Naive thymus-derived CD8-positive, alpha-beta T cell (primary cell): ENCODE measurements around the gene TANGO2. TPM values are rescaled to one million over a fixed set of nuclear protein-coding genes. Genes with fewer than 3 reads are reported as not detected.

Source experiments
- ATAC-seq, 2 donors: fragments of 150-1000 bp; cut with Tn5 transposase in 1 of 2; sonication (Bioruptor Pico), chemical (Tn5 transposase) in 1 of 2; 1 replicate in 1 of 2; 2 replicates in 1 of 2; pipeline ENCODE4 v1.10.0; 2021; ENCODE audit warnings: mild to moderate bottlenecking in 2 of 2, moderate library complexity in 2 of 2
- POLR2A ChIA-PET: fragments of 350-600 bp; sonication (Branson Sonifier 250); formaldehyde crosslinking; loops from one replicate; lab custom pipeline; 2021; ENCODE audit warnings: antibody characterized with exemption; lab: Charles Lee
- DNase-seq, 10 donors: peaks; one replicate each; pipeline versions ENCODE4 v3.0.0 to v3.0.0-alpha.2; 2020 to 2022
- H3K27ac Mint-ChIP-seq, 10 donors: one replicate each; pipeline ENCODE4 v1.8.0; 2020 to 2022; ENCODE audit warnings: mild to moderate bottlenecking in 10 of 10, mixed read lengths in 10 of 10, moderate library complexity in 4 of 10, inconsistent platforms in 1 of 10
- H3K27me3 Mint-ChIP-seq, 5 donors: one replicate each; pipeline ENCODE4 v1.8.0; 2021 to 2022; ENCODE audit warnings: mixed read lengths in 5 of 5
- H3K36me3 Mint-ChIP-seq, 3 donors: one replicate each; pipeline ENCODE4 v1.8.0; 2020 to 2022; ENCODE audit warnings: mixed read lengths in 3 of 3, mild to moderate bottlenecking in 2 of 3, inconsistent platforms in 1 of 3
- H3K4me1 Mint-ChIP-seq, 4 donors: one replicate each; pipeline ENCODE4 v1.8.0; 2021 to 2022; ENCODE audit warnings: mixed read lengths in 4 of 4
- H3K4me3 Mint-ChIP-seq, 10 donors: one replicate each; pipeline ENCODE4 v1.8.0; 2020 to 2022; ENCODE audit warnings: mild to moderate bottlenecking in 10 of 10, mixed read lengths in 10 of 10, moderate library complexity in 6 of 10, inconsistent platforms in 1 of 10
- H3K9me3 Mint-ChIP-seq, 9 donors: one replicate each; pipeline ENCODE4 v1.8.0; 2020 to 2022; ENCODE audit warnings: mixed read lengths in 9 of 9, mild to moderate bottlenecking in 3 of 9, inconsistent platforms in 1 of 9, moderate library complexity in 1 of 9
- polyA plus RNA-seq, 3 donors: library from polyadenylated mRNA; unstranded; fragments of 300-500 nt; fragmentation: Illumina TruSeq; gene quantifications; one replicate each; pipeline ENCODE4 v1.2.3, GENCODE V29; 2021
- total RNA-seq, 8 experiments: library from RNA in 2 of 8; stranded (reverse) in 2 of 8; gene quantifications; one replicate each; pipeline ENCODE4 v1.2.3 and lab custom pipeline; 2021 to 2026

Gene TANGO2
- total and polyA plus RNA-seq, 5 experiments from 2014 or later: 22.6 to 38.0 (median 36.2) TPM

DNA sequence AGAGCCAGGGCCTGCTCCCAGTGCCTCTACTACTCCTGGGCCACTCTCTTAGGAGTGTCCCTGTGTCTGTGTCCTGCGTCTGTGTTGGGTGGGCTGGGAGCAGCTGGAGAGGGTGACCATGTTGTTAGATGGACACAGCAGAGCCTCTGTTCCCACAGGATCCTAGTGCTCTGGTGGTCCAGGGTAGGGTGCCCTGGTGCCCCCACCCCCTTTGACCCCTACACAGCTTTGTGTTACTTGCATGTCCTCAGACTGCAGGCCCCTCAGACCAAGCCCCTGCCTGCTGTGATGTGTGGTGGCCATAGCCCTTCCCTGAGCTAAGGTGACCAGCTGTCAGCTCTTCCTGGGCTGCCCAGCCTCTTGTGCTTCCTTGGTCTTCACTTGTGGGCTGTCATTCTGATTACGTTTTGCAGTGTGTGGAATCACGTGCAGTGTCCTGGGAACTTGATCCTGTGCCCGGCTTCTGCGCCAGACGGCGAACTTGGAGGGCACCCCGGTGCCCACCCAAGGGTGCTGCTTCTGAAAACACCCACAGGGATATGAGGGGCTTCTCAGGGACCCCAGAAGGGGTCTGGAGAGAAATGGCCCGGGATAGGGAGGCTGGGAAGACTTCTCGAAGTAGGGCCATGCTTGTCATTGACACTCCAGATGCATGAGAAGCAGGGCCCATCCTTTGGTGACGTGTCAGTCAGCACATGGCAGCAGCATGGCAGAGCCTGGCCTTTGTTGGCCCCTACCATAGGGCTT, 1.5 kb downstream of the TANGO2 start:
- H3K27ac Mint-ChIP-seq: peak overlapping the region in 9 of 10 donors; percentile 68 to 95 (median 89)
- peak overlapping the region; percentile 86 to 94 (median 88) for H3K4me3 Mint-ChIP-seq
- no peak for ATAC-seq
- H3K27me3 Mint-ChIP-seq: no peaks in the 10 kb centered on the region
- peak in 1 of 10 donors; percentile 53 for DNase-seq
- no peaks in the 10 kb centered on the region for H3K9me3 Mint-ChIP-seq
- POLR2A ChIA-PET: interaction anchor here (0.9 to 3.9 kb wide), 4 partner anchors 9 to 95 kb away, joined by 3 to 23 read pairs (median 5); partner anchors contain the start of genes DGCR8 and TRMT2A
- H3K36me3 Mint-ChIP-seq: peaks cover 0 to 4% (median 0%) of the 10 kb centered on the region in 3 donors
- peaks cover 31 to 70% (median 58%) of the 10 kb centered on the region in 4 donors for H3K4me1 Mint-ChIP-seq

DNA sequence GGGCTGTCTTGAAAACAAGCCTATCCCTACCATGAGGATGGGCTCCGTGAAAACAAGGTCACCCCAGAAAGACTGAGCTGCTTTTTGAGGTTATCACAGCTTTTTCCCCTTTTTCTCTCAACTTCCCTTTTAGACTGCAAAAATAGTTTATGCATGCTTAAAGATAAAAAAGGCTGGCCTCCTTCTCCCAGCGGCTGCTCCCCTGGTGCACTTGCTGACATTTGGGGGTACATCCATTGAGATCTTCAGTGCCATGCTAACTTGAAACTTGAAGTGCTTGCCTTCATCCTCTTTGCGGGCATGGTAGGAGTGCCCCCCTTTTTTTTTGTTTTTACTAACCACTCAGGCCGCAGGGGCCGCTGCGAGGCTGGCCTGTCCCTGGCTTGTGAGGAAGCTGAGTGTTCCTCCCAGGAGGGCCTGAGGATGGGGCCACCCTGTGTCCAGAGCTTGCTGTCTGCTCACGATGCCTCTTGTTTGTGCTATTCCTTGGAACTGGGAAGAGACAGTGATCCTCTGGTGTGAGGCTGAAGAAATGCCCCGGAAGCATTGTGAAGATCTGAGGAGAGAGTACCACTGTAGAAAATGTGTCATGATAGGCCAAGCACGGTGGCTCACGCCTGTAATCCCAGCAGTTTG, 2.2 kb downstream of the TANGO2 start:
- H3K9me3 Mint-ChIP-seq: no peaks in the 10 kb centered on the region
- peaks cover 0 to 4% (median 0%) of the 10 kb centered on the region in 3 donors for H3K36me3 Mint-ChIP-seq
- H3K27ac Mint-ChIP-seq: peak overlapping the region in 9 of 10 donors; percentile 21 to 89 (median 67)
- ATAC-seq (no peak), DNase-seq (peak in 1 of 10 donors; percentile 26)
- peaks cover 31 to 63% (median 52%) of the 10 kb centered on the region in 4 donors for H3K4me1 Mint-ChIP-seq
- no peaks in the 10 kb centered on the region for H3K27me3 Mint-ChIP-seq
- POLR2A ChIA-PET: interaction anchor here (1.7 kb wide), 1 partner anchor 56 kb away, joined by 5 read pairs; the partner anchor contains the start of gene DGCR8
- peak overlapping the region; percentile 12 to 94 (median 48) for H3K4me3 Mint-ChIP-seq

DNA sequence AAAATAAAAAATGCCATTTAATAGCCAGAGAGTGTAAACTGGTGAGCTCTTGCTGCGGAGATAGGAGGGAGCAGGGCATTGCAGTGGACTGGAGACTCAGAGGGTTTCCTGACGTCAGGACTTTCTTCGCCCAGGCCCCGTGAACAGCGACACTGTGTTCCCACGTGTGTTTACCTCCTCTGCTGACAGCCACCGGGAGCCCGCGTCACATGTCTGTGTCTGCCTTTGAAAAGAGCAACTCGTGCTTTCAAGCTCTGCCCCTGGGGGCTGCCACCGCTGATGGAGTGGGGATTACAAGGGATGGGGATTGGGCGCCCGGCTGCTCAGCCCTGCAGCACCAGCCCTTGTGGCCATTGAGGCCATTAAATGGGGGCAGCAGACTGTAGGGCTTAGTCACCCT, 3.3 kb downstream of the TANGO2 start:
- Mint-ChIP-seq H3K36me3 (peaks cover 0 to 4% (median 0%) of the 10 kb centered on the region in 3 donors), H3K27ac (peak overlapping the region in 1 of 10 donors; percentile 53), H3K4me3 (no peak overlapping the region), H3K27me3 (no peaks in the 10 kb centered on the region), H3K9me3 (no peaks in the 10 kb centered on the region), H3K4me1 (peaks cover 35 to 69% (median 57%) of the 10 kb centered on the region in 4 donors)
- no peak for ATAC-seq
- POLR2A ChIA-PET: interaction anchor here (1.3 kb wide), 1 partner anchor 9 kb away, joined by 3 read pairs; no protein-coding TSS in a partner anchor
- peak in 1 of 10 donors; percentile 45 for DNase-seq

DNA sequence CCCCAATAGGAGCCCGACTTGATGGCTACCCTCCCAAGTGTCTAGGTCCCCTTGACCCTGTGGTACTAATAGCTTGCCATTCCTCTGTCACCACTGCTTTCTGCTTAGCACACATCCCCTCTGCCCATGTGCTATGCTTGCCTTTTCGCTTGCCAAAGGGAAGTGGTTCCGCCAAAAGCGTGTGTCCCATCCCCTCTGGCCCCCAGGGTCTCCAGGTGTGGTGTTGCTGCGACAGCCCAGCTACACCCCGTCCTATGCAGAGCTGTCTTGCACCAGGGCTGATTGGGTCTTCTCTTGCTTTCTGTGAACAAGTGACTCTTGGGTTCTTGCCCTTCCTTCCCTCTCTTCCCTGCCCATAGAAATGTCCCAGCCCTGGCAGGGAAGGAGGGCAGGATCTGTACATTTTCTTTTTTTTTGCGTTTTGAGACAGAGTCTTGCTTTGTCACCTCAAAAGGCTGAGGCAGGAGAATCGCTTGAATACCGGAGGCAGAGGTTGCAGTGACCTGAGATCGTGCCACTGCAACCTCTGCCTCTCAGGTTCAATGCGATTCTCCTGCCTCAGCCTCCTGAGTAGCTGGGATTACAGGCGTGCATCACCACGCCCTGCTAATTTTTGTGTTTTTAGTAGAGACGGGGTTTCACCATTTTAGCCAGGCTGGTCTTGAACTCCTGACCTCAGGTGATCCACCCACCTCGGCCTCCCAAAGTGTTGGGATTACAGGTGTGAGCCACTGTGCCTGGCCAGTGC, 3.9 kb downstream of the TANGO2 start:
- H3K27ac Mint-ChIP-seq: peak overlapping the region in 5 of 10 donors; percentile 18 to 85 (median 41)
- ATAC-seq (no peak), DNase-seq (peak in 1 of 10 donors; percentile 43)
- POLR2A ChIA-PET: interaction anchor here (1.3 kb wide), 1 partner anchor 9 kb away, joined by 3 read pairs; no protein-coding TSS in a partner anchor
- no peaks in the 10 kb centered on the region for H3K27me3 Mint-ChIP-seq
- peaks cover 0 to 4% (median 0%) of the 10 kb centered on the region in 3 donors for H3K36me3 Mint-ChIP-seq
- no peaks in the 10 kb centered on the region for H3K9me3 Mint-ChIP-seq
- H3K4me1 Mint-ChIP-seq: peaks cover 35 to 69% (median 61%) of the 10 kb centered on the region in 4 donors
- no peak overlapping the region for H3K4me3 Mint-ChIP-seq

DNA sequence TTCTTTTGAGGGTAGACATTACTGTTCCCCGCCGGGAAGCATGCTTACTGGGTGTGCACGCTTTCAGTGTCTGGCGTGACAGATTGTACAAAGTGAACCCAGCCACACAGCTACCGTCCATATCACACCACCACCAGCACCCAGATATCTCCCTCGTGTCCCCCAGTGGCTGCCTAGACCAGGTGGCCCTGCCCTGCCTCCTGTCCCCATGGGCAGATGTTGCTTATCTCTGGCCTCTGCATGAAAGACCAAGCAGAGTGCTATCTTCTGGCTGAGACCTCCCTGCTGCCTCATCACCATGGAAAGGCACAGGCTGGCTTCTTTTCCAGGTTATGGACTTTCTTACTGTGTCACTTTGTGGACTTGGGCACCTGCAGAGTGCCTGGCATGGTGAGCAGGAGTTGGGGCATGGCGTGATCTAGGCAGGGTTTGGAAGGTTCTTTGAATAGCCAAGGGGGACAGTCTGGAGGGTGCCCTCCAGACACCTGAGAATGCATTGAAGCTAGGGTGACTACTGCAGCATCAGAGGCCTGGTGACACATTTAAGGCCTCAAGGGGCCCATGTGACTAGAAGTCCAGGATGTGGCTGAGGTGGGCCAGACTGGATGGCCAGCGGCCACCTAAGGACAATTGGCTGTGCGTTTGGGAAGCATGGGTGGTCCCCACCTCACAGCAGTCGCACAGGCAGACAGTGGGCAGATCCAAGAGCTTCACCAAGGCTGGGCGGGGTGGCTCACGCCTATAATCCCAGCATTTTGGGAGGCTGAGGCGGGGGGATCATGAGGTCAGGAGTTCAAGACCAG, 4.7 kb downstream of the TANGO2 start:
- Mint-ChIP-seq H3K4me3 (peak overlapping the region in 1 of 10 donors; percentile 45), H3K9me3 (no peaks in the 10 kb centered on the region), H3K27ac (peak overlapping the region in 3 of 10 donors; percentile 20 to 71 (median 22)), H3K27me3 (no peaks in the 10 kb centered on the region), H3K36me3 (peaks cover 0 to 4% (median 0%) of the 10 kb centered on the region in 3 donors), H3K4me1 (peaks cover 35 to 63% (median 56%) of the 10 kb centered on the region in 4 donors)
- peak in 1 of 10 donors; percentile 52 for DNase-seq
- POLR2A ChIA-PET: no interaction called here
- no peak for ATAC-seq

DNA sequence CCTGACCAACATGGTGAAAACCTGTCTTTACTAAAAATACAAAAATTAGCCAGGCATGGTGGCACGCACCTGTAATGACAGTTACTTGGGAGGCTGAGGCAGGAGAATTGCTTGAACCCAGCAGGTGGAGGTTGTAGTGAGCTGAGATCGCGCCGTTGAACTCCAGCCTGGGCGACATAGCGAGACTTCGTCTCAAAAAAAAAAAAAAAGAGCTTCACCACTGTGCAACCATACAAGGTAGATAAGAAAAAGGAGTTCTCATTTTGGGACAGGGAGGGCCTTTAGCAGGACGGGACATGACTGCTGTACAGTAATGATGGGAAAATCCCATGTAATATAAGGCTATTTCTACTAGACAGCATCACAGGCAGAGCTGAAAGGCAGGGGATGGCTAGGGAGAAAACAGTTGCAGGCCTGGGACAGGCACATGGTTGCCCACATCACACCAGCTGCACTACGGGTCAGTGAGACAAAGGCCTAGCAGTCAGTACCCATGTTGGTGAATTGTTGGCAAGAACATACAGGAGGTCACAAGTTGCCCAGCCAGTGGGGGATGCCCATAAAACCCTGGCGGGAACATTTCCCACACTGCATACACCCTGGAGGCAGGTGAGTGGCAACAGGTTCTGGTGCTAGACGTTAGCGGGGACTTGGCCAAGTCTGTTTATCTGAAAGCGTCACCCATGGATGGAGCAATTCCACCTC, 5.4 kb downstream of the TANGO2 start:
- no peak overlapping the region for H3K4me3 Mint-ChIP-seq
- ATAC-seq (no peak), DNase-seq (peak in 1 of 10 donors; percentile 16)
- H3K9me3 Mint-ChIP-seq: no peaks in the 10 kb centered on the region
- H3K36me3 Mint-ChIP-seq: peaks cover 0 to 4% (median 0%) of the 10 kb centered on the region in 3 donors
- no peaks in the 10 kb centered on the region for H3K27me3 Mint-ChIP-seq
- POLR2A ChIA-PET: no interaction called here
- peaks cover 35 to 64% (median 56%) of the 10 kb centered on the region in 4 donors for H3K4me1 Mint-ChIP-seq
- peak overlapping the region in 3 of 10 donors; percentile 27 to 63 (median 27) for H3K27ac Mint-ChIP-seq

DNA sequence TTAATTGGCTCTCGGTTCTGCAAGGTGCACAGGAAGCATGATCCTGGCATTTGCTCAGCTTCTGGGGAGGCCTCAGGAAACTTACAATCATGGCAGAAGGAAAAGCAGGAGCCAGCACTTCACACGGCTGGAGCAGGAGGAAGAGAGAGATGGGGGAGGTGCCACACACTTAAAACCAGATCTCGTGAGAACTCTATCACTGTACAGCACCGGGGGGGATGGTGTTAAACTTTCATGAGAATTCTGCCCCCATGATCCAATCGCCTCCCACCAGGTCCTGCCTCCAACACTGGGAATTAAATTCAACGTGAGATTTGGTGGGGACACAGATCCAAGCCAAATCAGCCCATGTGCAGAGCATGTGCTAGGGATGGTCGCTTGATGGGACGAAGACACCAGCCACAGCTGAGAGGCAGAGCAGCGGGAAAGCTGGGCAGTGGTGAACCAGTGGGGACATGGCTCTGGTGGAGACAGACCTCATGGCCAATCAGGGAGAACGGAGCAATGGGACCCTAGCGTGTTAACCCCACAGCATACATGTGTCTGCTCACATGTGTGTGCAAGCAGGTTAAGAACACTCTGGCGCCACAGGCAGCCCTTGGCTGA, 6.2 kb downstream of the TANGO2 start:
- DNase-seq (no peak), ATAC-seq (no peak)
- Mint-ChIP-seq H3K4me3 (no peak overlapping the region), H3K27me3 (no peaks in the 10 kb centered on the region), H3K9me3 (no peaks in the 10 kb centered on the region), H3K36me3 (peaks cover 0 to 4% (median 0%) of the 10 kb centered on the region in 3 donors), H3K4me1 (peaks cover 31 to 66% (median 56%) of the 10 kb centered on the region in 4 donors), H3K27ac (peak overlapping the region in 3 of 10 donors; percentile 30 to 70 (median 35))
- POLR2A ChIA-PET: interaction anchor here (0.7 kb wide), 1 partner anchor 53 kb away, joined by 3 read pairs; no protein-coding TSS in a partner anchor

DNA sequence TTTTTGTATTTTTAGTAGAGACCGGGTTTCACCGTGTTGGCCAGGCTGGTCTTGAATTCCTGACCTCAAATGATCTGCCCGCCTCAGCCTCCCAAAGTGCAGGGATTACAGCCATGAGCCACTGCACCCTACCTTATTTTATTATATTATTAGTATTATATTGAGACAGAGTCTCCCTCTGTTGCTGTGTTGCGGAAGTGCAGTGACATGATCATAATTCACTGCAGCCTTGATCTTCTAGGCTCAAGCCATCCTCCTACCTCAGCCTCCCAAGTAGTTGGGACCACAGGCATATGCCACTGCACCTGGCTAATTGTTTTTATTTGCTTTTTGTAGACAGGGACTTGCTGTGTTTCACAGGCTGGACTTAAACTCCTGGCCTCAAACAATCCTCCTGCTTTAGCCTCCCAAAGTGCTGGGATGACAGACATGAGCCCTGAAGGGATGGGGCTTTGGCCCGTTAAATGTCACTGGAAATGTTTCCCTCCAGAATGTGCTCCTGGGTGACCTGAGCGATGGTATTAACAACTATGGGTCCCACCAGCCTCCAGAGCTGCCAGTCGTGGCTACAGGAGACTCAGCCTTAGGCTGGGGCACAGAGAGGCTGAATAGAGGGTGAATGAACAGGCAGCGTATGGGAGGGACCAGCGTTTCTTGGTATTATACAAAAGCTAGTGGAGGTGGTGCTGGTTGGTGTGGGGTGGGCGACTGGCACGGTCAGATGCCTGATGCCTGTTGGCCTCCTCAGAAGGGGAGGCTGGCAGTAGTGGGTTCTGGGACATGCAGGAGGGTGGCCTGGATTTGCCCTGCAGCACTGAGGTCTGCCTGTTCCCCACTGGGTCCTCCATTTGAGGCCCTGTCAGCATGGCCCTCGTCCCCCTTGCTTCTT, 7.3 kb downstream of the TANGO2 start:
- no peak for ATAC-seq
- Mint-ChIP-seq H3K4me3 (no peak overlapping the region), H3K27ac (no peak overlapping the region), H3K36me3 (peaks cover 0 to 3% (median 0%) of the 10 kb centered on the region in 3 donors), H3K27me3 (no peaks in the 10 kb centered on the region), H3K9me3 (no peaks in the 10 kb centered on the region), H3K4me1 (peaks cover 26 to 62% (median 54%) of the 10 kb centered on the region in 4 donors)
- peak in 1 of 10 donors; percentile 14 for DNase-seq
- POLR2A ChIA-PET: interaction anchor here (0.6 kb wide), 1 partner anchor 46 kb away, joined by 3 read pairs; no protein-coding TSS in a partner anchor

DNA sequence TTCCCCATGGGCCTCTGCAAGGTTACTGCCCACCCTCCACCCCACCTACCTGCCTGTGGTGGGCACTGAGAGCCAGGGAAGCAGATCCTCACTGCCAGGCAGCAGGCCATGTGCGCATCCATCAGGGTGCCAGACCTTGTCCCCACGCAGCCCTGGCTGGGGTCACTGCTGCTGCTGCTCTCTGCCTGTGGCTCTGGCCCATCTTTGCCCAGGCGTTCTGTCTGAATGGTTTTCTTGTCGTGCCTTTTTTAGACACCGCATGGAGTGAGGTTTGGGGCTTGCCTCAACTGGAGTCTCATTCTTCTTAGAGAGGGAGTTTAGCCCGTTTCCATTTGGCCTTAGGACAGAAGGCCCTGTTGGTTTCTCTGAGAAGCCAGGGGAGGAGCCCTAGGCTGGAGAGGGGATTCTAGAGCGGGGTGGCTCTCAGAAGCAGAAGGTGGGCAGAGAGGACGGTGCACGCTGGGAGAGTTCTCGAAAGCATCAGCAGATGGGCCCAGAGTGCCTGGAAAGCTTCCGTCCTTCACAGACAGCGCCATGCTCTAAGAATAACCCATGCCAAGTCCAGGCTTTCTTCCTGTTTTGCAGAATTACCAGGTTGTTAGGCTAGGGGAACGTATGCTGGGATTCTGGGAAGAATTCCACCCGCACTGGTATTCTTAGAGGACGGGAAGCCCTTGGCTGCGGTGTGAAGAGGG, 8.1 kb downstream of the TANGO2 start:
- no peak overlapping the region for H3K27ac Mint-ChIP-seq
- no peak for ATAC-seq
- H3K36me3 Mint-ChIP-seq: no peaks in the 10 kb centered on the region
- no peak overlapping the region for H3K4me3 Mint-ChIP-seq
- H3K4me1 Mint-ChIP-seq: peaks cover 24 to 62% (median 52%) of the 10 kb centered on the region in 4 donors
- no peaks in the 10 kb centered on the region for H3K27me3 Mint-ChIP-seq
- POLR2A ChIA-PET: no interaction called here
- no peaks in the 10 kb centered on the region for H3K9me3 Mint-ChIP-seq
- DNase-seq: no peak
